NCI-H187 treated with DMSO at 0.1 percent for 48 hours (cell line): ENCODE measurements around the gene TMEM225.
"Not testable (repeated sequence)": the region's sequence is repeated elsewhere in the genome, so short reads cannot be mapped to it uniquely, and the experiment has no call there.

ENCODE experiments used
- DNase-seq: peaks from one replicate; lab custom pipeline; 2025; lab: John Stamatoyannopoulos, UW

The TMEM225 gene

GRCh38 chr11:123885570-123885969, at the start of gene TMEM225:
Gene TMEM225 (minus strand): TSS chr11:123885670. CDS start chr11:123885425, 245 bp downstream.
- no peak for DNase-seq

GRCh38 chr11:123924027-123924426, 38.6 kb upstream of the TMEM225 start:
- no peak for DNase-seq

- DNase-seq, result no peak
Observed at GRCh38 chr11:123920943-123921342, 35.5 kb upstream of the TMEM225 start.

- no peak for DNase-seq
Observed at GRCh38 chr11:123905826-123906225, 20.4 kb upstream of the TMEM225 start.

- no peak for DNase-seq
Observed at GRCh38 chr11:123904932-123905331, 19.5 kb upstream of the TMEM225 start.

GRCh38 chr11:123903932-123904331, 18.5 kb upstream of the TMEM225 start:
- DNase-seq, result no peak

GRCh38 chr11:123901867-123902266, 16.4 kb upstream of the TMEM225 start, which contains the start of gene OR8D4:
Gene OR8D4 (plus strand): TSS chr11:123902167. CDS start chr11:123906432, 4,265 bp downstream.
- no peak for DNase-seq

GRCh38 chr11:123899792-123900191, 14.3 kb upstream of the TMEM225 start:
- DNase-seq, result no peak

GRCh38 chr11:123892031-123892430, 6.6 kb upstream of the TMEM225 start:
- no peak for DNase-seq

GRCh38 chr11:123880912-123881311, 4.6 kb downstream of the TMEM225 start:
- DNase-seq, result no peak

GRCh38 chr11:123867795-123868194, 17.7 kb downstream of the TMEM225 start:
- not testable (repeated sequence) for DNase-seq

- DNase-seq, result not testable (repeated sequence)
Observed at GRCh38 chr11:123865293-123865692, 20.2 kb downstream of the TMEM225 start.

- no peak for DNase-seq
Observed at GRCh38 chr11:123859731-123860130, 25.7 kb downstream of the TMEM225 start.

GRCh38 chr11:123856444-123856843, 29.0 kb downstream of the TMEM225 start:
- no peak for DNase-seq

- DNase-seq, result no peak
Observed at GRCh38 chr11:123853038-123853437, 32.4 kb downstream of the TMEM225 start.

GRCh38 chr11:123852321-123852720, 33.1 kb downstream of the TMEM225 start:
- no peak for DNase-seq

- no peak for DNase-seq
Observed at GRCh38 chr11:123851110-123851509, 34.4 kb downstream of the TMEM225 start.

- DNase-seq, result no peak
Observed at GRCh38 chr11:123841174-123841573, 44.3 kb downstream of the TMEM225 start.

- DNase-seq, result no peak
Observed at GRCh38 chr11:123839131-123839530, 46.3 kb downstream of the TMEM225 start.

- no peak for DNase-seq
Observed at GRCh38 chr11:123838659-123839058, 46.8 kb downstream of the TMEM225 start.

GRCh38 chr11:123838199-123838598, 47.3 kb downstream of the TMEM225 start:
- no peak for DNase-seq

GRCh38 chr11:123833095-123833494, 52.4 kb downstream of the TMEM225 start:
- no peak for DNase-seq
